Calu3 (cell line): ENCODE data around the gene LPGAT1. TPM values are rescaled to one million over a fixed set of nuclear protein-coding genes. Genes with fewer than 3 reads are reported as not detected.

Experiments used
- Bru-seq: library from RNA; stranded (reverse); fragments of 400-500 nt; gene quantifications from one replicate; lab custom pipeline; 2021; lab: Mats Ljungman, UMichigan
- BruChase-seq, 2 experiments: library from RNA; stranded (reverse); fragments of 400-500 nt; gene quantifications; one replicate each; lab custom pipeline; 2021; lab: Mats Ljungman, UMichigan
- BruUV-seq: library from RNA; stranded (reverse); fragments of 400-500 nt; replicated peaks from 2 replicates; lab custom pipeline; 2021; lab: Mats Ljungman, UMichigan
- CTCF ChIA-PET: fragments of 300-600 bp; sonication (Branson Sonifier 250); formaldehyde crosslinking; loops from one replicate; lab custom pipeline; 2022; ENCODE audit warnings: antibody characterized with exemption; lab: Charles Lee
- DNase-seq: peaks from one replicate; pipeline ENCODE4 v3.0.0; 2022
- H3K27ac Mint-ChIP-seq: one replicate; pipeline ENCODE4 v1.8.0; 2022; ENCODE audit warnings: mixed read lengths; ENCODE audit not compliant: unreplicated experiment
- H3K27me3 Mint-ChIP-seq: one replicate; pipeline ENCODE4 v1.8.0; 2022; ENCODE audit warnings: mixed read lengths; ENCODE audit not compliant: unreplicated experiment
- H3K36me3 Mint-ChIP-seq: one replicate; pipeline ENCODE4 v1.8.0; 2022; ENCODE audit warnings: mild to moderate bottlenecking, moderate library complexity, mixed read lengths; ENCODE audit not compliant: insufficient read depth, unreplicated experiment
- H3K4me1 Mint-ChIP-seq: one replicate; pipeline ENCODE4 v1.8.0; 2022; ENCODE audit warnings: mild to moderate bottlenecking, low read depth, mixed read lengths; ENCODE audit not compliant: unreplicated experiment
- H3K4me3 Mint-ChIP-seq: one replicate; pipeline ENCODE4 v1.8.0; 2022; ENCODE audit warnings: mild to moderate bottlenecking, low read depth, moderate library complexity, mixed read lengths; ENCODE audit not compliant: unreplicated experiment
- H3K9me3 Mint-ChIP-seq: one replicate; pipeline ENCODE4 v1.8.0; 2022; ENCODE audit warnings: low read depth, mixed read lengths; ENCODE audit not compliant: unreplicated experiment
- CTCF ChIP-seq: fragments of 200-600 bp; IDR thresholded peaks from one replicate; pipeline ENCODE4 v1.8.0; 2022; ENCODE audit warnings: antibody characterized with exemption; ENCODE audit not compliant: unreplicated experiment
- intact Hi-C: fragments of 100-400 bp; cut with micrococcal nuclease; formaldehyde crosslinking; loops from one replicate; pipeline ENCODE4 v1.10.0; 2022; ENCODE audit not compliant: unreplicated experiment
- long read RNA-seq: library from polyadenylated mRNA; stranded (forward); transcript quantifications from one replicate; pipeline ENCODE4 v2.0.0, GENCODE V29; 2022
- total RNA-seq: library from RNA; stranded (reverse); gene quantifications from 2 replicates; pipeline ENCODE4 v1.2.3, GENCODE V29; 2022

The LPGAT1 gene
- total RNA-seq (50.6 and 67.7 TPM in 2 replicates), Bru-seq, nascent RNA (percentile 82 among the genes with signal in this experiment), BruChase-seq, experiment 1, labeled RNA remaining after a 6-hour chase (percentile 92 among the genes with signal in this experiment), BruChase-seq, experiment 2, labeled RNA remaining after a 2-hour chase (percentile 90 among the genes with signal in this experiment)
- long read RNA-seq, partial matches to known transcripts: 3 of 14 reads
- long read RNA-seq, other reads (novel, unspliced or antisense): 11 of 14 reads

- Mint-ChIP-seq H3K4me1 (peaks cover 17% of the 10 kb centered on the region), H3K4me3 (peak within 1 kb of the TSS; percentile 79), H3K27me3 (no peaks in the 10 kb centered on the region), H3K9me3 (no peaks in the 10 kb centered on the region), H3K36me3 (peaks cover 28% of the 10 kb centered on the region), H3K27ac (peak within 1 kb of the TSS; percentile 65)
- no TSS peak for BruUV-seq
- CTCF ChIA-PET: interaction anchor here (0.6 kb wide), 1 partner anchor 140 kb away, joined by 3 read pairs; no protein-coding TSS in a partner anchor
- intact Hi-C loops: loop anchor here (2.0 kb wide), 1 partner anchor 132 kb away; no protein-coding TSS in a partner anchor
- DNase-seq: peak; percentile 90
- peak; percentile 70 for TF ChIP-seq CTCF
Observed at GRCh38 chr1:211830328-211831142, at the start of gene LPGAT1. Gene LPGAT1 (minus strand): TSS chr1:211830763. CDS start chr1:211829296, 1,467 bp downstream.

GRCh38 chr1:211879475-211879874 is 48.9 kb upstream of the LPGAT1 start:
- no peak overlapping the region for H3K27ac Mint-ChIP-seq
- H3K9me3 Mint-ChIP-seq: no peaks in the 10 kb centered on the region
- BruUV-seq: no TSS peak
- H3K27me3 Mint-ChIP-seq: no peaks in the 10 kb centered on the region
- no peak for TF ChIP-seq CTCF
- H3K36me3 Mint-ChIP-seq: no peaks in the 10 kb centered on the region
- intact Hi-C loops: no loop called here
- CTCF ChIA-PET: interaction anchor here (0.6 kb wide), 1 partner anchor 24 kb away, joined by 3 read pairs; no protein-coding TSS in a partner anchor
- no peaks in the 10 kb centered on the region for H3K4me1 Mint-ChIP-seq
- DNase-seq: no peak
- H3K4me3 Mint-ChIP-seq: no peak overlapping the region

GRCh38 chr1:211876851-211877590 is 46.5 kb upstream of the LPGAT1 start:
- H3K4me1 Mint-ChIP-seq: no peaks in the 10 kb centered on the region
- CTCF ChIA-PET: interaction anchor here (0.6 kb wide), 1 partner anchor 141 kb away, joined by 3 read pairs; no protein-coding TSS in a partner anchor
- H3K36me3 Mint-ChIP-seq: no peaks in the 10 kb centered on the region
- no peaks in the 10 kb centered on the region for H3K27me3 Mint-ChIP-seq
- H3K9me3 Mint-ChIP-seq: no peaks in the 10 kb centered on the region
- no peak for DNase-seq
- no TSS peak for BruUV-seq
- intact Hi-C loops: no loop called here
- no peak overlapping the region for H3K4me3 Mint-ChIP-seq
- no peak for TF ChIP-seq CTCF
- H3K27ac Mint-ChIP-seq: no peak overlapping the region

GRCh38 chr1:211875541-211875940 is 45.0 kb upstream of the LPGAT1 start:
- TF ChIP-seq CTCF: no peak
- no peak overlapping the region for H3K27ac Mint-ChIP-seq
- no peaks in the 10 kb centered on the region for H3K36me3 Mint-ChIP-seq
- intact Hi-C loops: no loop called here
- CTCF ChIA-PET: no interaction called here
- peaks cover 4% of the 10 kb centered on the region for H3K9me3 Mint-ChIP-seq
- BruUV-seq: no TSS peak
- no peak overlapping the region for H3K4me3 Mint-ChIP-seq
- no peaks in the 10 kb centered on the region for H3K27me3 Mint-ChIP-seq
- H3K4me1 Mint-ChIP-seq: no peaks in the 10 kb centered on the region
- DNase-seq: no peak
